HG03442 (cell line): Measurements from ENCODE around the gene C13orf46.
"Not testable (repeated sequence)": the region's sequence is repeated elsewhere in the genome, so short reads cannot be mapped to it uniquely, and the experiment has no call there.

ENCODE experiments used
- ATAC-seq: cut with Tn5 transposase; IDR thresholded peaks from one replicate; pipeline ENCODE4 v1.9.1; 2021; ENCODE audit warnings: mild to moderate bottlenecking, moderate library complexity; ENCODE audit not compliant: unreplicated experiment

Gene C13orf46

GRCh38 chr13:113973218-113974164 lies at the start of gene C13orf46:
TSS of gene C13orf46 (minus strand) at chr13:113974076. CDS start at chr13:113973997, 79 bp downstream.
- ATAC-seq, result no peak

- ATAC-seq, result no peak
Observed at GRCh38 chr13:114022876-114023275, 49.0 kb upstream of the C13orf46 start.

GRCh38 chr13:114022309-114022669 lies 48.4 kb upstream of the C13orf46 start:
- ATAC-seq, result no peak

GRCh38 chr13:114021464-114022308 lies 47.8 kb upstream of the C13orf46 start:
- no peak for ATAC-seq

DNA sequence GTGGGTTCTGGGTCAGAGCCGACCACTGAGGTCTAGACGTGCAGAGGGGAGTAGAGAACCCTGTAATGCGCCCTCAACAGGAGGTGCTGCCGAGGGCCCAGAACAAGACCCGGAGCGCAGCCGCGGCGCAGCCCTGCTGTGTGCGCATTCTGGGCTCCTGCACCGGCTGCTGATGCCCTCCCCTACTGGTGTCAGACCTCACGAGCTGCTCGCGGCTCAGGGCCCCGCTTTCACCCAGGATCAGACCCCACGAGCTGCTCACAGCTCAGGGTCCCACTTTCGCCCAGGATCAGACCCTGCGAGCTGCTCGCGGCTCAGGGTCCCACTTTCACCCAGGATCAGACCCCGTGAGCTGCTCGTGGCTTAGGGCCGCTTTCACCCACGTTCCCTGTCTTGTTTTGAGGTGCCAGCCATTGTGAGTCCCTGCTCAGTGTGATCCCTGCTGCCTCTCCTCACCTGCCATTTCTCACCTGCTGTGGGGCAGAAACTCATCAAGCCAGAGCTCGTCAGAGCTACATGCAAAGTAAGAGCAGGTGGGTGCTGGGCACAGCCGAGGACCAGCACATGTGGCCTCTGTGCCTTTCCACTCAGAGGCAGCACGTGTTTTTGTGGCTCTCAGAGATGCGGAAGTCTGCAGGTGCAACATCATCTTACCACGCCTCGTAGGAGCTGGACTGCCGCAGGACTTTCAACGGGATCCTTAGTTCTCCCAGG lies 47.0 kb upstream of the C13orf46 start:
- ATAC-seq, result no peak

DNA sequence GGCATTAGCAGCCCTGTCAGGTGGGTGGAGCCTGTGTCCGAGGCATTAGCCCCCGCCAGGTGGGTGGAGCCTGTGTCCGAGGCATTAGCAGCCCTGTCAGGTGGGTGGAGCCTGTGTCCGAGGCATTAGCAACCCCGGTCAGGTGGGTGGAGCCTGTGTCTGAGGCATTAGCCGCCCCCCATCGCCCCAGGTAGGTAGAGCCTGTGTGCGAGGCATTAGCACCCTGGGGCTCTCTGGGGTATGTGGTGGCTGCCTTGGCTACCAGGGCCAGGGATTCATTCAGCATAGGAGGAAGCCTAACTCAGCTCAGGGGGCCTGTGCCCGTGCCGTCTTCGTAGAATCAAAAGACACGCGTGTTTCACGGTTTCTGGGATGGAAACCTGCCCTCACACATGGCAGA lies 46.3 kb upstream of the C13orf46 start:
- ATAC-seq, result not testable (repeated sequence)

DNA sequence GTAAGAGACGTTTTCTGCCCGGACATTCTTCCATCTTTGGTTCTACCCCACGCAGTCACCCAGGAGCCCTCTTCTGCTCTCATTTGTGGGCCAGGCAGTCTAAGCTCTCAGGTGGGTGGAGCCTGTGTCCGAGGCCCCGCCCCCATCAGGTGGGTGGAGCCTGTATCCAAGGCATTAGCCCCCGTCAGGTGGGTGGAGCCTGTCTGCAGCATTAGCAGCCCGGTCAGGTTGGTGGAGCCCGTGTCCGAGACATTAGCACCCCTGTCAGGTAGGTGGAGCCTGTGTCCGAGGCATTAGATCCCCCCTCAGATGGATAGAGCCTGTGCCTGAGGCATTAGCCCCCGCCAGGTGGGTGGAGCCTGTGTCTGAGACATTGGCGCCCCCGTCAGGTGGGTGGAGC lies 45.5 kb upstream of the C13orf46 start:
- ATAC-seq, result no peak

DNA sequence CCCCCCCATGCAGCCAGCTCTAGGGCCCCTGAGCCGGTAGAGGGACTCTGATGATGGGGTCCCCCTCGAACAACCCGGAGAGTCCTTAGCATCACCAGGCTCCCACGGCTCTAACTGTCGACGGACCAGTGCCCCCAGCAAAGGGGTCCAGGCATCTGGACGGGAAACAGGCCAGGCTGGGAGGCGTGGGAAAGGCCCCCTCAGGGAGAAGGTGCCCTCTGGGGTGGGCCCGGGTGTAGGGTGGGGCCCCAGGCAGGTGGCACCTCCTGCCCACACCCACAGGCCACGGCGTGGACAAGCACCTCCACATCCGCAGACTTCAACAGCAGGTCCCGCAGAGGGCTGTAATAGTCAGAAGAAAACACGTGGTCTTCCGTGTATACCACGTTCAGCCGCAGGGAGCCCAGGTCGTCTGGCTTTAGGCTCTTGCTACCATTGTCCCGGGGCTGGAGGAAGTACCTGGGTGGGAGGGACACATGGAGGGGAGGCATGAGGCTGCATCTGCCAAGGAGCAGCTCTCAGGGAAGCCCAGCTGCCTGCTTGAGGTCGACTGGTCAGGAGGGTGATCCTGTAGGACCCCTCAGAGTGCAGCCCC lies 44.7 kb upstream of the C13orf46 start:
- no peak for ATAC-seq

DNA sequence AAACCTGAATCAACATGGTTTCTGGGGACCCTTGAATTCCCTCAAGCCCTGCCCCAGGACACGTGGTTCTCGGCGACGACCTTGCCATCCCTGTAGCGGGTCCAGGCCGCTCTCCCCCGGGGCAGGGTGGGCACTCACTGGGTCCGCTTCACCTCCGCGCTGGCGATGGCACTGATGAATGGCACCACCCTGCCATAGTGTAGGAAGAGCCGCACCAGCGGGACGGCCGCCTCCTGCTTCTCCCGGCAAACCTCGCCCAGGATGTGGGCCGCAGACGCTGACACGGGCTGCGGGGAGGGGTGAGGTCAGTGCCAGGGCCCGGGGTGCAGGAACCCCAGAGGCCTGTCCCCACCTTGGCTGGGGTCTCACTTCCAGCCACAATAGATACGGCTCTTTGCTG lies 44.1 kb upstream of the C13orf46 start:
- ATAC-seq, result no peak

- ATAC-seq, result no peak
Observed at GRCh38 chr13:114017028-114017630, 43.3 kb upstream of the C13orf46 start.

DNA sequence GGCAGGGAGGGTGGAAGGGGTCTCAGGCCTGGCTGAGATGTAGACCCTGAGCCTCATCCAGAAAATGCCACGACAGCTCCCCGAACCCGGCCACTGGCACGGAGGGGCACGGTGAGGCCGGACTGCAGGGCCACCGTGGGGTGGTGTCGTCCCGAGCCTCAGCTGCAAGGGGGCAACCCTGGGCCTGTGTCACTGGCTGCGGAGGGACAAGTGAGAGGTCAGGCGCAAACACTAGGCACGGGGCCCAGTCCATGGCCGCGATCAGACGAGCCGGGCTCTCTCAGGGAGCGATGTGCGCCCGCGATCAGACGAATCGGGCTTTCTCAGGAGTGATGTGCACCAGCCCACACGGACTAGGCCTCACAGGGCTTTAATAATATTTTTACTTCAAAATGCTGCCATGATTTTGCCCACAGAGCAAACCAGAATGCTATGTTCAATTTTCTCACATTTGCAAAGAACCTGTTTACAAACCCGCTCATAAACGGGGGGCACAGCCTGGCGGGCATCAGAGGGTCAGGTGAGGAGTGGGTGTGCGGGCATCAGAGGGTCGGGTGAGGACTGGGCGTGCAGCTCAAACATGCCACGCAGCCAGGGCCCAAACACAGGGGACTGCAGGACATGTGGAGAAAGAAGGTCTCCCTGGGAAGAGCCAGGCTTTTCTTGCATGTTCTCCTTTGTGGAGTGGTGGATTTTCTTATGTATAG lies 42.6 kb upstream of the C13orf46 start:
- ATAC-seq, result no peak

DNA sequence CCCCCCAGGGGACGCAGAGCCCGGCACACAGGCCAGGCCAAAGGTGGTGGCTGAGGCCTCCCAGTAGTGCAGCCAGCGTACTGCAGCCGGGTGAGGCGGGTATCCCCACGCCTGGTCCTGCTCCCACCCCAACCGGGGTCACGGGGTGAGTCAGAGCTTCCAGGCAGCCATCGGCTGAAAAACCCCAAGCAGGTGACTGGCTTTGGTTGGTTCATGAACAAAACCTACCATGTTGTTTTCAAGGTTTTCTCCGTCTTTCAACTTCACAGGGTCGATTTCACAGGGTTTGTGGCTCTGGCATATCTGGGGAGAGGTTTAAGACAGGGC lies 42.1 kb upstream of the C13orf46 start:
- no peak for ATAC-seq

GRCh38 chr13:114015111-114015968 lies 41.5 kb upstream of the C13orf46 start:
- no peak for ATAC-seq

DNA sequence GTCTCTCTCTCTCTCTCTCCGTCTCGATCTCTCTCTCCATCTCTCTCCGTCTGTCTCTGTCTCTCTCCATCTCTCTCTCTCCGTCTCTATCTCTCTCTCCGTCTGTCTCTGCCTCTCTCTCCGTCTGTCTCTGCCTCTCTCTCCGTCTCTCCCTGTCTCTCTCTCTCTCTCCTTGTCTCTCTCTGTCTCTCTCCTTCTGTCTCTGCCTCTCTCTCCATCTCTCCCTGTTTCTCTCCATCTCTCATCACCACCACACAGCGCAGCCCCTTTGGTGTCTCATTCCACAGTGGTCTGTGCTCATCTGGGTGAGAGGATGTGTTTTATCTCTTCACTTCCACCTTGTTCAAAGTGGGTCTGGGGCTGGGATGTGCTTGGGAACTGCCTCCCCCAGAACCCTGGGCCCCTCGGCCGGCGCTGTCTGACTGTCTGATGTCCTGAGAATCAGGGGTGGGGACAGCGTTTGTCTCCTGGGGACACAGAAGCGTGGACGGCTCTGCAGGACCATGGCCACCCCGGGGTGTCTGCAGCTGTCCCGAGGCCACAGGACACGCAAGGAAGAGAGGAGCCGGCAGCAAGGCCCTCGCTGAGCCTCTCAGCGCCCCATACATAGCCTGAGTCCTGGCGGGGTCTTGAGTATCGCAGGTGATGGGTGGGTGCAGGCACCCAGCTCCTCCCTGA lies 40.2 kb upstream of the C13orf46 start:
- ATAC-seq, result no peak

- no peak for ATAC-seq
Observed at GRCh38 chr13:114013336-114013735, 39.5 kb upstream of the C13orf46 start.

GRCh38 chr13:114012921-114013320 lies 39.0 kb upstream of the C13orf46 start:
- ATAC-seq, result no peak

DNA sequence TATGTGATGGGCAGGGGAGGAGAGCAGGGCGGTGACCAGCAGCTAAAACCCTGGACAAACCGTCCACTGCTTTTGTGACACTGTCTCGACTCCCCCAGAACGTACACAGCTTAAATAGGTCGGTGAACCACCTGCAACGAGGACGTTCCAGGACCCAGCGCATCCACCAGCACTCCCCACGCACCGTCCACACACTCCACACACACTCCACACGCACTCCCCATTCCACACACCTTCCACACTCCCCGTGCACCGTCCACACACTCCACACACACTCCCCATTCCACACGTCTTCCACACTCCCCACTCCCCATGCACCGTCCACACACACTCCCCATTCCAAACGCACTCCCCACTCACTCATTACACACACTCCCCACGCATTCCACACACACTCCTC lies 38.3 kb upstream of the C13orf46 start:
- ATAC-seq, result no peak

DNA sequence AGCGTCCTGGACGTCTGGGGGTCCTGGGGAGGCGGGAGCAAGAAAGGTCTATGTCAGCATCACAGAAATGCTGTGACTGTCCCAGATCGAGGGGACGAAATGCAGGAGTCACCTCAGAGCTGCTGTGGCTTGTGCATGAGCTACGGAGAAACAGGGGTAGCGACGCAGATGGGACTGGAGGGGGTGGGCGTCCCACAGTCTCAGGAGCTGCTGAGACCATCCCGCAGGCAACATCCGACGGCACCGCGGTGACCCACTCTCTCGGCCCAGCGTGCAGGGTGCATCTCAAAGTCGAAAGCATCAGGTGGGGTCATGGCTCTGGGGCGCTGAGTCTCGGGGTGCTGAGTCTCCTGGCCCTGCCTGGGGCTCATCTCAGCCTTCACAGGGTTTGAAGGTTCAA lies 37.4 kb upstream of the C13orf46 start:
- ATAC-seq, result no peak
